ENCODE measurements around the gene LRRC72.

- TF ChIP-seq EZH2 (IDR thresholded peaks at IDR 0.05; ENCODE audit: low read depth, unreplicated experiment), result no peak
- TF ChIP-seq CTCF (conservative IDR thresholded peaks at IDR 0.05; ENCODE audit: low read depth in 2 of 2), result no peak
- TF ChIP-seq ZNF114 (CRISPR knock-in tag; IDR thresholded peaks at IDR 0.05), result no peak
These were observed 93.4 kb downstream of the LRRC72 start for GRCh38 chr7:16619979-16620408.
